IMR-90 (cell line): ENCODE data around the gene KANK3. TPM values are rescaled to one million over a fixed set of nuclear protein-coding genes. Genes with fewer than 3 reads are reported as not detected.

Experiments used
- ATAC-seq: fragments of 200-7000 bp; cut with Tn5 transposase; 2 replicates; pipeline ENCODE4 v1.9.1; 2020; ENCODE audit warnings: low read depth, mild to moderate bottlenecking, moderate library complexity
- BruUV-seq: library from RNA; stranded (reverse); fragments of 400-500 nt; replicated peaks from 2 replicates; lab custom pipeline; 2021; lab: Mats Ljungman, UMichigan
- CTCF ChIA-PET: fragments of 300-600 bp; formaldehyde crosslinking; extraction: SDS; loops from one replicate; lab custom pipeline; 2021; ENCODE audit warnings: antibody characterized with exemption; lab: Yijun Ruan, JAX
- POLR2A ChIA-PET: fragments of 300-600 bp; sonication (Branson Sonifier 250); formaldehyde crosslinking; loops from one replicate; lab custom pipeline; 2022; ENCODE audit warnings: antibody characterized with exemption; ENCODE audit not compliant: unreplicated experiment; lab: Charles Lee
- DNase-seq: peaks from one replicate; pipeline ENCODE4 v3.0.0; 2013
- H2AFZ ChIP-seq: replicated peaks from 2 replicates; pipeline ENCODE3; 2013; ENCODE audit warnings: low read length, mild to moderate bottlenecking; ENCODE audit not compliant: poor library complexity
- H2AK5ac ChIP-seq: 2 replicates; pipeline ENCODE4 v1.6.1; 2013; ENCODE audit warnings: low read depth, low read length, inconsistent platforms
- H2AK9ac ChIP-seq: replicated peaks from 2 replicates; pipeline ENCODE3; 2013; ENCODE audit warnings: mild to moderate bottlenecking, low read depth, low read length, moderate library complexity; ENCODE audit not compliant: poor library complexity
- H2BK120ac ChIP-seq: 2 replicates; pipeline ENCODE4 v1.6.1; 2013; ENCODE audit warnings: low read depth, low read length, inconsistent platforms
- H2BK15ac ChIP-seq: 3 replicates; pipeline ENCODE4 v1.6.1; 2013; ENCODE audit warnings: low read depth, low read length, inconsistent platforms
- H2BK20ac ChIP-seq: 2 replicates; pipeline ENCODE4 v1.6.1; 2013; ENCODE audit warnings: low read depth, mild to moderate bottlenecking, inconsistent platforms, low read length, moderate library complexity
- H2BK5ac ChIP-seq: 2 replicates; pipeline ENCODE4 v1.6.1; 2013; ENCODE audit warnings: mild to moderate bottlenecking, low read depth, low read length, inconsistent platforms; ENCODE audit not compliant: poor library complexity, severe bottlenecking
- H3K14ac ChIP-seq: replicated peaks from 2 replicates; pipeline ENCODE4 v1.6.1; 2013; ENCODE audit warnings: low read depth, low read length, inconsistent platforms
- H3K18ac ChIP-seq: 2 replicates; pipeline ENCODE4 v1.6.1; 2013; ENCODE audit warnings: low read depth, low read length, control low read depth
- H3K23ac ChIP-seq: 2 replicates; pipeline ENCODE4 v1.6.1; 2013; ENCODE audit warnings: low read depth, low read length, inconsistent platforms
- H3K27ac ChIP-seq: 2 replicates; pipeline ENCODE4 v1.5.1; 2013; ENCODE audit warnings: mild to moderate bottlenecking, control low read depth, low read length; ENCODE audit not compliant: insufficient read depth
- H3K27me3 ChIP-seq: 2 replicates; pipeline ENCODE4 v1.6.1; 2013; ENCODE audit warnings: low read length; ENCODE audit not compliant: control insufficient read depth, insufficient read depth
- H3K36me3 ChIP-seq: 2 replicates; pipeline ENCODE4 v1.6.1; 2013; ENCODE audit warnings: low read length, mixed read lengths; ENCODE audit not compliant: control insufficient read depth, insufficient read depth
- H3K4ac ChIP-seq: 2 replicates; pipeline ENCODE4 v1.6.1; 2013; ENCODE audit warnings: low read depth, low read length, inconsistent platforms
- H3K4me1 ChIP-seq: 2 replicates; pipeline ENCODE4 v1.6.1; 2013; ENCODE audit warnings: low read length, mixed read lengths; ENCODE audit not compliant: control insufficient read depth, insufficient read depth
- H3K4me2 ChIP-seq: 2 replicates; pipeline ENCODE4 v1.6.1; 2013; ENCODE audit warnings: low read depth, mild to moderate bottlenecking, control low read depth, low read length, moderate library complexity
- H3K4me3 ChIP-seq: 2 replicates; pipeline ENCODE4 v1.5.1; 2013; ENCODE audit warnings: low read depth, mild to moderate bottlenecking, control low read depth, low read length, moderate library complexity; ENCODE audit not compliant: insufficient read depth
- H3K56ac ChIP-seq: 2 replicates; pipeline ENCODE4 v1.6.1; 2013; ENCODE audit warnings: low read length, inconsistent platforms; ENCODE audit not compliant: insufficient read depth; ENCODE audit errors: extremely low read depth
- H3K79me1 ChIP-seq, 2 experiments: 2 replicates each; pipeline ENCODE4 v1.6.1; 2013; ENCODE audit warnings: low read length in 2 of 2, inconsistent platforms in 1 of 2, low read depth in 1 of 2
- H3K9ac ChIP-seq: 2 replicates; pipeline ENCODE4 v1.6.1; 2013; ENCODE audit warnings: low read depth, low read length, control low read depth
- H3K9me1 ChIP-seq: 2 replicates; pipeline ENCODE4 v1.6.1; 2013; ENCODE audit warnings: low read length, inconsistent platforms; ENCODE audit not compliant: insufficient read depth
- H3K9me3 ChIP-seq: 2 replicates; pipeline ENCODE4 v1.6.1; 2013; ENCODE audit warnings: low read length; ENCODE audit not compliant: control insufficient read depth, insufficient read depth
- H4K20me1 ChIP-seq: 2 replicates; pipeline ENCODE4 v1.6.1; 2013; ENCODE audit warnings: low read length, inconsistent platforms; ENCODE audit not compliant: insufficient read depth
- H4K5ac ChIP-seq: 2 replicates; pipeline ENCODE4 v1.6.1; 2013; ENCODE audit warnings: mild to moderate bottlenecking, low read depth, low read length, control low read depth
- H4K8ac ChIP-seq, 2 experiments: 2 replicates each; pipeline ENCODE4 v1.6.1; 2013; ENCODE audit warnings: low read depth in 2 of 2, low read length in 2 of 2, control low read depth in 1 of 2, inconsistent platforms in 1 of 2
- H4K91ac ChIP-seq: 2 replicates; pipeline ENCODE4 v1.6.1; 2013; ENCODE audit warnings: low read depth, low read length, inconsistent platforms; ENCODE audit not compliant: insufficient read depth
- BHLHE40 ChIP-seq: fragments of 150-350 bp; IDR thresholded peaks from 2 replicates; pipeline ENCODE4 v1.6.1; 2016; ENCODE audit warnings: mild to moderate bottlenecking, low read depth, low read length
- CHD1 ChIP-seq: IDR thresholded peaks from 2 replicates; pipeline ENCODE4 v1.6.1; 2012; ENCODE audit warnings: low read depth, low read length, improper control_type of control experiment
- MAZ ChIP-seq: IDR thresholded peaks from 2 replicates; pipeline ENCODE4 v1.6.1; 2012; ENCODE audit warnings: low read depth, mild to moderate bottlenecking, low read length, improper control_type of control experiment, moderate library complexity, borderline replicate concordance
- MXI1 ChIP-seq: IDR thresholded peaks from 2 replicates; pipeline ENCODE4 v1.6.1; 2012; ENCODE audit warnings: low read depth, mild to moderate bottlenecking, low read length, moderate library complexity, borderline replicate concordance
- NFE2L2 ChIP-seq: fragments of 150-350 bp; IDR thresholded peaks from 2 replicates; pipeline ENCODE4 v1.6.1; 2016; ENCODE audit warnings: low read depth, mild to moderate bottlenecking, low read length
- RAD21 ChIP-seq: IDR thresholded peaks from 2 replicates; pipeline ENCODE4 v1.6.1; 2012; ENCODE audit warnings: low read length, improper control_type of control experiment
- SMC3 ChIP-seq: fragments of 150-350 bp; IDR thresholded peaks from 2 replicates; pipeline ENCODE4 v1.6.1; 2016; ENCODE audit warnings: low read depth, mild to moderate bottlenecking, antibody characterized with exemption, low read length, moderate library complexity
- WGBS, 2 experiments: methylation state at CpG; one replicate each; pipeline versions ENCODE4 v1.1.5 to v1.1.7; 2013; ENCODE audit warnings: missing lambda C conversion rate in 2 of 2; ENCODE audit not compliant: insufficient read length in 1 of 2; ENCODE audit errors: extremely low coverage in 2 of 2; 5-methylcytosine and 5-hydroxymethylcytosine counted together
- dilution Hi-C: fragments of 300-500 bp; cut with HindIII; formaldehyde crosslinking; loops from one replicate; pipeline ENCODE4 v1.14.3; 2018; ENCODE audit warnings: low sequenced_read_pairs; ENCODE audit not compliant: unreplicated experiment
- in situ Hi-C: fragments of 300-500 bp; cut with MboI; formaldehyde crosslinking; loops from 3 replicates; pipeline ENCODE4 v1.14.3; 2019; ENCODE audit warnings: low sequenced_read_pairs, inconsistent platforms, mixed read lengths
- intact Hi-C: fragments of 100-400 bp; cut with micrococcal nuclease; formaldehyde crosslinking; loops from 2 replicates; pipeline ENCODE4 v1.10.0; 2022
- polyA plus RNA-seq, 3 experiments: library from polyadenylated mRNA; depleted of rRNA; stranded (reverse); fragments of >200 nt; gene quantifications; 2 replicates each; pipeline ENCODE4 v1.2.3, GENCODE V29; 2012; ENCODE audit warnings: low replicate concordance in 1 of 3
- total RNA-seq: library from RNA; depleted of rRNA; stranded (reverse); fragments of >200 nt; gene quantifications from 2 replicates; pipeline ENCODE4 v1.2.3, GENCODE V29; 2012
- TF ChIP-seq, protein P1 (sequence below): fragments of 150-350 bp; IDR thresholded peaks from 2 replicates; pipeline ENCODE4 v1.6.1; 2017; ENCODE audit warnings: mild to moderate bottlenecking, antibody characterized with exemption, low read length, low read depth

Gene KANK3
- total and polyA plus RNA-seq, 2 of the 4 experiments (the other 2 are of a cell fraction): 0.07 TPM; not detected in 1

DNA sequence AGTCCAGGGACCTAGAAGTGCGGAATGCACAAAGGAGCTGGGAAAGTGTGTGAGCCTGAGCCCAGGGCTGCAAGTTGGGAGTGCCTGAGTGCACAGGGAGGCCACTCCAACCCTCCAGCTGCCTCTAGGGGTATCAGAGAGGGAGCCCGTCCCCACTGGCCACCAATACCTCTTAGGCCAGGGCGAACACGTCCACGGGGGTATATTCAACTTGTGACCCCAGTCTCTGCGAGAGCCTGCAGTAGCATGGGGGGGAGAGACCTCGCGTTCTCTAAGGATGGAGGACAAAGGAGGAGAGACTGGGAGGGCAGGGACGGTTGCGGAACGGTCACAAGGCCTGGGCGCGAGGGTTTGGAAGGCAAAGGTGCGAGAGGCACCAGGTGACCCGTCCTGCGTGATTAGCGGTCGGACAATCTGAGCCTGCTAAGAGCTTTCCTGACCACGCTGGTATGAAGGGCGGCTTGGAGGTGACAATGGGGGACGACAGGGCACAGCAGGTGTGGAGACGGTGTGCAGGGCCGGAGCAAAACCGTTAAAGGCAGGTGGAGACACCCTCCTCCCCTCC lies 35.6 kb downstream of the KANK3 start:
- no peaks in the 10 kb centered on the region for H3K27me3 ChIP-seq
- ChIA-PET POLR2A (no interaction called here), CTCF (no interaction called here)
- H2BK5ac ChIP-seq: no peak overlapping the region
- no peaks in the 10 kb centered on the region for H3K9me3 ChIP-seq
- TF ChIP-seq MAZ: no peak
- no peak for TF ChIP-seq MXI1
- no peak for TF ChIP-seq NFE2L2
- TF ChIP-seq RAD21: no peak
- TF ChIP-seq BHLHE40: no peak
- no peak for TF ChIP-seq SMC3
- TF ChIP-seq, protein P1, sequence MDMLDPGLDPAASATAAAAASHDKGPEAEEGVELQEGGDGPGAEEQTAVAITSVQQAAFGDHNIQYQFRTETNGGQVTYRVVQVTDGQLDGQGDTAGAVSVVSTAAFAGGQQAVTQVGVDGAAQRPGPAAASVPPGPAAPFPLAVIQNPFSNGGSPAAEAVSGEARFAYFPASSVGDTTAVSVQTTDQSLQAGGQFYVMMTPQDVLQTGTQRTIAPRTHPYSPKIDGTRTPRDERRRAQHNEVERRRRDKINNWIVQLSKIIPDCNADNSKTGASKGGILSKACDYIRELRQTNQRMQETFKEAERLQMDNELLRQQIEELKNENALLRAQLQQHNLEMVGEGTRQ: no peak
- TF ChIP-seq CHD1: no peak
- H3K36me3 ChIP-seq: peaks cover 11% of the 10 kb centered on the region
- peak overlapping the region; percentile 92 for H2AFZ ChIP-seq
- intact Hi-C loops: no loop called here
- no peak overlapping the region for H2BK20ac ChIP-seq
- peak overlapping the region; percentile 59; the same call in 1 of the 2 replicates for H3K23ac ChIP-seq
- peak overlapping the region; percentile 81 for H2AK5ac ChIP-seq
- H3K79me1 ChIP-seq: peaks cover 6 to 22% of the 10 kb centered on the region in 2 experiments; a peak in 3 of 4 replicates
- peak overlapping the region; percentile 8; the same call in 1 of the 2 replicates for H4K91ac ChIP-seq
- H3K4me1 ChIP-seq: peaks cover 6% of the 10 kb centered on the region
- dilution Hi-C loops: no loop called here
- no peak overlapping the region for H2BK120ac ChIP-seq
- peak overlapping the region; percentile 95 for H2AK9ac ChIP-seq
- H3K27ac ChIP-seq: no peak overlapping the region; the same call in 1 of the 2 replicates
- WGBS, 2 experiments: 5% methylated on average over 8 of the region's 24 CpGs; no CpG with 5 or more reads in 1 of the 2 experiments
- H3K9ac ChIP-seq: peak overlapping the region; percentile 36
- H4K20me1 ChIP-seq: no peaks in the 10 kb centered on the region
- peak overlapping the region; percentile 51 for H3K4me3 ChIP-seq
- in situ Hi-C loops: no loop called here
- no peak for DNase-seq
- no peak overlapping the region for H3K56ac ChIP-seq
- peak overlapping the region; percentile 93 for H3K4me2 ChIP-seq
- no peak overlapping the region for H3K18ac ChIP-seq
- peak overlapping the region; percentile 59 to 80 for H4K8ac ChIP-seq
- no TSS peak for BruUV-seq
- no peak overlapping the region for H4K5ac ChIP-seq
- peaks cover 3% of the 10 kb centered on the region for H3K9me1 ChIP-seq
- H2BK15ac ChIP-seq: no peak overlapping the region; the same call in 2 of the 3 replicates
- H3K4ac ChIP-seq: peak overlapping the region; percentile 26; the same call in 1 of the 2 replicates
- ATAC-seq: no peak
- peak overlapping the region; percentile 19 for H3K14ac ChIP-seq
